ENCODE measurements around the gene SGK1.
"Not testable (repeated sequence)": the region's sequence is repeated elsewhere in the genome, so short reads cannot be mapped to it uniquely, and the experiment has no call there.

Gene SGK1

GRCh38 chr6:134213410-134213809 is 104.5 kb downstream of the SGK1 start:
- H3K27ac ChIP-seq (ENCODE audit: extremely low read depth, low read depth, low read length); H3K9me3 ChIP-seq (ENCODE audit: control insufficient read depth, insufficient read depth, low read depth, low read length); H3K4me1 ChIP-seq (ENCODE audit: control insufficient read depth, insufficient read depth, low read length); H3K4me3 ChIP-seq (ENCODE audit: low read depth, low read length); POLR2A ChIA-PET; H3K36me3 ChIP-seq (ENCODE audit: control insufficient read depth in 2 of 2, insufficient read depth in 1 of 2, low read length in 2 of 2): not testable (repeated sequence)
- peak; percentile 18; the same call in 1 of the 2 replicates for TF ChIP-seq ZNF140 (tag by site-specific recombination; IDR thresholded peaks at IDR 0.05)
- peak; percentile 22; the same call in 1 of the 2 replicates for TF ChIP-seq ZNF664 (tag by site-specific recombination; IDR thresholded peaks at IDR 0.05)
- peak; percentile 63 for TF ChIP-seq SCRT2 (tag by site-specific recombination; IDR thresholded peaks at IDR 0.05)
- TF ChIP-seq ZNF555 (tag by site-specific recombination; conservative IDR thresholded peaks at IDR 0.05), result peak; percentile 54
- TF ChIP-seq ZBTB8A (tag by site-specific recombination; IDR thresholded peaks at IDR 0.05), result 0 out of 2 replicates have a peak, but pooled peaks have one; percentile 17
- TF ChIP-seq, protein P1, sequence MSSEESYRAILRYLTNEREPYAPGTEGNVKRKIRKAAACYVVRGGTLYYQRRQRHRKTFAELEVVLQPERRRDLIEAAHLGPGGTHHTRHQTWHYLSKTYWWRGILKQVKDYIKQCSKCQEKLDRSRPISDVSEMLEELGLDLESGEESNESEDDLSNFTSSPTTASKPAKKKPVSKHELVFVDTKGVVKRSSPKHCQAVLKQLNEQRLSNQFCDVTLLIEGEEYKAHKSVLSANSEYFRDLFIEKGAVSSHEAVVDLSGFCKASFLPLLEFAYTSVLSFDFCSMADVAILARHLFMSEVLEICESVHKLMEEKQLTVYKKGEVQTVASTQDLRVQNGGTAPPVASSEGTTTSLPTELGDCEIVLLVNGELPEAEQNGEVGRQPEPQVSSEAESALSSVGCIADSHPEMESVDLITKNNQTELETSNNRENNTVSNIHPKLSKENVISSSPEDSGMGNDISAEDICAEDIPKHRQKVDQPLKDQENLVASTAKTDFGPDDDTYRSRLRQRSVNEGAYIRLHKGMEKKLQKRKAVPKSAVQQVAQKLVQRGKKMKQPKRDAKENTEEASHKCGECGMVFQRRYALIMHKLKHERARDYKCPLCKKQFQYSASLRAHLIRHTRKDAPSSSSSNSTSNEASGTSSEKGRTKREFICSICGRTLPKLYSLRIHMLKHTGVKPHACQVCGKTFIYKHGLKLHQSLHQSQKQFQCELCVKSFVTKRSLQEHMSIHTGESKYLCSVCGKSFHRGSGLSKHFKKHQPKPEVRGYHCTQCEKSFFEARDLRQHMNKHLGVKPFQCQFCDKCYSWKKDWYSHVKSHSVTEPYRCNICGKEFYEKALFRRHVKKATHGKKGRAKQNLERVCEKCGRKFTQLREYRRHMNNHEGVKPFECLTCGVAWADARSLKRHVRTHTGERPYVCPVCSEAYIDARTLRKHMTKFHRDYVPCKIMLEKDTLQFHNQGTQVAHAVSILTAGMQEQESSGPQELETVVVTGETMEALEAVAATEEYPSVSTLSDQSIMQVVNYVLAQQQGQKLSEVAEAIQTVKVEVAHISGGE (tag by site-specific recombination; conservative IDR thresholded peaks at IDR 0.05; ENCODE audit: low read depth), result peak; percentile 52; the same call in 1 of the 2 replicates
- TF ChIP-seq ZNF654 (tag by site-specific recombination; IDR thresholded peaks at IDR 0.05; ENCODE audit: low read depth), result 0 out of 2 replicates have a peak, but pooled peaks have one; percentile 10
- peak; percentile 55 for TF ChIP-seq ZNF426 (tag by site-specific recombination; IDR thresholded peaks at IDR 0.05)
- TF ChIP-seq, protein P2, sequence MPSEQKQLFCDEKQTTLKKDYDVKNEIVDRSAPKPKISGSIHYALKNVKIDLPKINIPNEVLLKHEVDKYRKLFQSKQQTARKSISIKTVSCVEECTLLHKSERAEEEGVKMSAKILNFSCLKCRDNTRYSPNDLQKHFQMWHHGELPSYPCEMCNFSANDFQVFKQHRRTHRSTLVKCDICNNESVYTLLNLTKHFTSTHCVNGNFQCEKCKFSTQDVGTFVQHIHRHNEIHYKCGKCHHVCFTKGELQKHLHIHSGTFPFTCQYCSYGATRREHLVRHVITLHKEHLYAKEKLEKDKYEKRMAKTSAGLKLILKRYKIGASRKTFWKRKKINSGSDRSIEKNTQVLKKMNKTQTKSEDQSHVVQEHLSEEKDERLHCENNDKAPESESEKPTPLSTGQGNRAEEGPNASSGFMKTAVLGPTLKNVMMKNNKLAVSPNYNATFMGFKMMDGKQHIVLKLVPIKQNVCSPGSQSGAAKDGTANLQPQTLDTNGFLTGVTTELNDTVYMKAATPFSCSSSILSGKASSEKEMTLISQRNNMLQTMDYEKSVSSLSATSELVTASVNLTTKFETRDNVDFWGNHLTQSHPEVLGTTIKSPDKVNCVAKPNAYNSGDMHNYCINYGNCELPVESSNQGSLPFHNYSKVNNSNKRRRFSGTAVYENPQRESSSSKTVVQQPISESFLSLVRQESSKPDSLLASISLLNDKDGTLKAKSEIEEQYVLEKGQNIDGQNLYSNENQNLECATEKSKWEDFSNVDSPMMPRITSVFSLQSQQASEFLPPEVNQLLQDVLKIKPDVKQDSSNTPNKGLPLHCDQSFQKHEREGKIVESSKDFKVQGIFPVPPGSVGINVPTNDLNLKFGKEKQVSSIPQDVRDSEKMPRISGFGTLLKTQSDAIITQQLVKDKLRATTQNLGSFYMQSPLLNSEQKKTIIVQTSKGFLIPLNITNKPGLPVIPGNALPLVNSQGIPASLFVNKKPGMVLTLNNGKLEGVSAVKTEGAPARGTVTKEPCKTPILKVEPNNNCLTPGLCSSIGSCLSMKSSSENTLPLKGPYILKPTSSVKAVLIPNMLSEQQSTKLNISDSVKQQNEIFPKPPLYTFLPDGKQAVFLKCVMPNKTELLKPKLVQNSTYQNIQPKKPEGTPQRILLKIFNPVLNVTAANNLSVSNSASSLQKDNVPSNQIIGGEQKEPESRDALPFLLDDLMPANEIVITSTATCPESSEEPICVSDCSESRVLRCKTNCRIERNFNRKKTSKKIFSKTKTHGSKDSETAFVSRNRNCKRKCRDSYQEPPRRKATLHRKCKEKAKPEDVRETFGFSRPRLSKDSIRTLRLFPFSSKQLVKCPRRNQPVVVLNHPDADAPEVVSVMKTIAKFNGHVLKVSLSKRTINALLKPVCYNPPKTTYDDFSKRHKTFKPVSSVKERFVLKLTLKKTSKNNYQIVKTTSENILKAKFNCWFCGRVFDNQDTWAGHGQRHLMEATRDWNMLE (tag by site-specific recombination; conservative IDR thresholded peaks at IDR 0.05; ENCODE audit: low read depth), result peak; percentile 64; the same call in 1 of the 2 replicates
- TF ChIP-seq ZNF394 (tag by site-specific recombination; IDR thresholded peaks at IDR 0.05; ENCODE audit: borderline replicate concordance), result peak; percentile 75; the same call in 1 of the 2 replicates
- 0 out of 2 replicates have a peak, but pooled peaks have one; percentile 27 for TF ChIP-seq ZNF558 (tag by site-specific recombination; IDR thresholded peaks at IDR 0.05)
- CTCF ChIA-PET, result interaction anchor here (0.7 kb wide), 2 partner anchors 15 to 428 kb away, joined by 3 to 5 read pairs; no protein-coding TSS in a partner anchor

DNA sequence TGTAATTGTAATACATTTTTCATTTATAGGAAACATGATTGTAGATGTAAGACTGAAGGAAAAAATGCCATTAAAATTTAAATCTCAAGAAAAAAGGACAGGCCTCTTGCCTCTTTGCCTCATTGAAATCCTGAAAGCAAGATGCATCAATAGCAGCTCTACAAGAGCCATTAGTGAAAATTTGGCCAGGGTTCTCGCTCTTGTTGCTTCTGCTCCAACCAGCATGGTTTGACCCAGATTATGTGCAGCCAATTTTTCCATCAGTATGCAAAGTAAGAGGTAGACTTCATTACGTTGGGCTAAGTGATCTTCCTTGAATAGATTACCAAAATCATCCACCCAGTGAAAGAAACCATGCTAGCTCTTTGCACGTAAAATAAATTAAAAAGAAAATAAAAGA is 106.6 kb downstream of the SGK1 start:
- H3K4me3 ChIP-seq (ENCODE audit: low read depth, low read length), result no peak overlapping the region
- ChIA-PET POLR2A (no interaction called here), CTCF (no interaction called here)
- H3K36me3 ChIP-seq (ENCODE audit: control insufficient read depth in 2 of 2, insufficient read depth in 1 of 2, low read length in 2 of 2), result no peaks in the 10 kb centered on the region
- H3K27ac ChIP-seq (ENCODE audit: extremely low read depth, low read depth, low read length), result no peak overlapping the region
- H3K9me3 ChIP-seq (ENCODE audit: control insufficient read depth, insufficient read depth, low read depth, low read length), result no peaks in the 10 kb centered on the region
- no peaks in the 10 kb centered on the region for H3K4me1 ChIP-seq (ENCODE audit: control insufficient read depth, insufficient read depth, low read length)
- TF ChIP-seq ZNF398 (tag by site-specific recombination; IDR thresholded peaks at IDR 0.05), result no peak
- TF ChIP-seq ZNF133 (tag by site-specific recombination; IDR thresholded peaks at IDR 0.05), result no peak
- no peak for TF ChIP-seq ZNF24 (tag by site-specific recombination; IDR thresholded peaks at IDR 0.05)
- no peak for TF ChIP-seq IKZF3 (tag by site-specific recombination; IDR thresholded peaks at IDR 0.05)

Data from HEK293 (cell line).